IMR-90 (cell line): ENCODE results near the gene TTC39C.

Experiments
- CTCF ChIP-seq: conservative IDR thresholded peaks from 2 replicates; pipeline ENCODE4 v1.5.1; 2012; ENCODE audit warnings: mild to moderate bottlenecking, low read depth, low read length, improper control_type of control experiment
- FOS ChIP-seq: fragments of 150-350 bp; IDR thresholded peaks from 2 replicates; pipeline ENCODE4 v1.6.1; 2016; ENCODE audit warnings: low read depth, low read length
- MAFK ChIP-seq: IDR thresholded peaks from 2 replicates; pipeline ENCODE4 v1.6.1; 2012; ENCODE audit warnings: low read depth, low read length, improper control_type of control experiment
- MXI1 ChIP-seq: IDR thresholded peaks from 2 replicates; pipeline ENCODE4 v1.6.1; 2012; ENCODE audit warnings: low read depth, mild to moderate bottlenecking, low read length, moderate library complexity, borderline replicate concordance
- POLR2A ChIP-seq: IDR thresholded peaks from 2 replicates; pipeline ENCODE4 v1.6.1; 2012; ENCODE audit warnings: mild to moderate bottlenecking, low read depth, low read length
- RAD21 ChIP-seq: IDR thresholded peaks from 2 replicates; pipeline ENCODE4 v1.6.1; 2012; ENCODE audit warnings: low read length, improper control_type of control experiment
- RCOR1 ChIP-seq: IDR thresholded peaks from 2 replicates; pipeline ENCODE4 v1.6.1; 2012; ENCODE audit warnings: mild to moderate bottlenecking, low read length, improper control_type of control experiment; ENCODE audit not compliant: insufficient replicate concordance
- SMC3 ChIP-seq: fragments of 150-350 bp; IDR thresholded peaks from 2 replicates; pipeline ENCODE4 v1.6.1; 2016; ENCODE audit warnings: low read depth, mild to moderate bottlenecking, antibody characterized with exemption, low read length, moderate library complexity

GRCh38 chr18:23992941-23993280 is 21.6 kb upstream of the TTC39C start:
- TF ChIP-seq CTCF (no peak), RAD21 (no peak), POLR2A (no peak), FOS (no peak), MAFK (no peak), MXI1 (no peak), RCOR1 (no peak), SMC3 (no peak)
